ENCODE results near the gene ZC3H12C. TPM values are rescaled to one million over a fixed set of nuclear protein-coding genes. Genes with fewer than 3 reads are reported as not detected.

Gene ZC3H12C
- total and polyA plus RNA-seq, 8 donors: 1.5 to 9.5 (median 4.1) TPM

GRCh38 chr11:110217223-110217877 is 124.2 kb downstream of the ZC3H12C start:
- DNase-seq: no peak
- WGBS, 2 donors: 85 to 86% methylated on average over 12 of the region's 12 CpGs
- FAIRE-seq: no peak
- TF ChIP-seq, protein P1, sequence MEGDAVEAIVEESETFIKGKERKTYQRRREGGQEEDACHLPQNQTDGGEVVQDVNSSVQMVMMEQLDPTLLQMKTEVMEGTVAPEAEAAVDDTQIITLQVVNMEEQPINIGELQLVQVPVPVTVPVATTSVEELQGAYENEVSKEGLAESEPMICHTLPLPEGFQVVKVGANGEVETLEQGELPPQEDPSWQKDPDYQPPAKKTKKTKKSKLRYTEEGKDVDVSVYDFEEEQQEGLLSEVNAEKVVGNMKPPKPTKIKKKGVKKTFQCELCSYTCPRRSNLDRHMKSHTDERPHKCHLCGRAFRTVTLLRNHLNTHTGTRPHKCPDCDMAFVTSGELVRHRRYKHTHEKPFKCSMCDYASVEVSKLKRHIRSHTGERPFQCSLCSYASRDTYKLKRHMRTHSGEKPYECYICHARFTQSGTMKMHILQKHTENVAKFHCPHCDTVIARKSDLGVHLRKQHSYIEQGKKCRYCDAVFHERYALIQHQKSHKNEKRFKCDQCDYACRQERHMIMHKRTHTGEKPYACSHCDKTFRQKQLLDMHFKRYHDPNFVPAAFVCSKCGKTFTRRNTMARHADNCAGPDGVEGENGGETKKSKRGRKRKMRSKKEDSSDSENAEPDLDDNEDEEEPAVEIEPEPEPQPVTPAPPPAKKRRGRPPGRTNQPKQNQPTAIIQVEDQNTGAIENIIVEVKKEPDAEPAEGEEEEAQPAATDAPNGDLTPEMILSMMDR (IDR thresholded peaks at IDR 0.05): no peak
- no peak overlapping the region for H3K4me3 ChIP-seq
- ATAC-seq: no peak
- H3K27me3 ChIP-seq: no peaks in the 10 kb centered on the region
- H3K9me3 ChIP-seq: no peaks in the 10 kb centered on the region
- no peaks in the 10 kb centered on the region for H3K4me1 ChIP-seq
- H3K27ac ChIP-seq: no peak overlapping the region
- intact Hi-C loops (cut with DNase I): no loop called here
- H3K36me3 ChIP-seq: no peaks in the 10 kb centered on the region

DNA sequence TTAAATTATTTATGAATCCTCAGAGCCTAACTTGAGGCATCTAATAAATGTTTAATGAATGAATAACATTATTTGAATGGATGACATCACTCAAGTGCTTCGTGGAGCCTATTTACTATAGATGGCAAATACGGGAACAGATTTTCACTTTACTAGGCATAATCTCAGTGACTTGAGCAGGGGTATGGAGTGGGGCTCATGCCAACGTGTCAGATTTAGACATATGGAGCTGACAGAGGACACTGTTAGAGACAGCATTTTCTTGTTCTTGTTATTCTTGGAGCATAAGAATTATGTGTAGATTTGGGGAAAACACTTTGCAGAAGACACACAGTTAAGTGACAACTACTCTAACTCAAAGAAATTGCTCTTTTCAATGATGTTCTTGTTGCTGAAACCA is 124.7 kb downstream of the ZC3H12C start:
- intact Hi-C loops (cut with DNase I): no loop called here

GRCh38 chr11:110219006-110219785 is 126.0 kb downstream of the ZC3H12C start:
- TF ChIP-seq, protein P1 (IDR thresholded peaks at IDR 0.05): no peak
- H3K27me3 ChIP-seq: no peaks in the 10 kb centered on the region
- no peak for FAIRE-seq
- H3K36me3 ChIP-seq: no peaks in the 10 kb centered on the region
- 97 to 98% methylated on average over 4 of the region's 4 CpGs for WGBS, 2 donors
- DNase-seq: no peak
- intact Hi-C loops (cut with DNase I): no loop called here
- H3K27ac ChIP-seq: no peak overlapping the region
- H3K9me3 ChIP-seq: no peaks in the 10 kb centered on the region
- no peak overlapping the region for H3K4me3 ChIP-seq
- no peak for ATAC-seq
- H3K4me1 ChIP-seq: no peaks in the 10 kb centered on the region

More for the DNA sequence above, 124.7 kb downstream of the ZC3H12C start:
- DNase-seq: no peak
- no peak for FAIRE-seq
- WGBS, 2 donors: 39 to 51% methylated on average over 3 of the region's 3 CpGs
- Histone ChIP-seq H3K4me3 (no peak overlapping the region), H3K9me3 (no peaks in the 10 kb centered on the region), H3K4me1 (no peaks in the 10 kb centered on the region), H3K27ac (no peak overlapping the region), H3K36me3 (no peaks in the 10 kb centered on the region), H3K27me3 (no peaks in the 10 kb centered on the region)
- TF ChIP-seq, protein P1 (IDR thresholded peaks at IDR 0.05): no peak
- ATAC-seq: no peak

Other genes with a start within 250 kb of the ZC3H12C start
- 10 to 100 TPM; 45.6 to 97.1 (median 58.9) TPM for gene RDX, start 203.2 kb downstream of the ZC3H12C start, total RNA-seq
- 10 to 100 TPM; 11.4 to 19.4 TPM for gene RDX, start 203.2 kb downstream of the ZC3H12C start, polyA plus RNA-seq